ENCODE data around the gene MTRF1.

The MTRF1 gene

DNA sequence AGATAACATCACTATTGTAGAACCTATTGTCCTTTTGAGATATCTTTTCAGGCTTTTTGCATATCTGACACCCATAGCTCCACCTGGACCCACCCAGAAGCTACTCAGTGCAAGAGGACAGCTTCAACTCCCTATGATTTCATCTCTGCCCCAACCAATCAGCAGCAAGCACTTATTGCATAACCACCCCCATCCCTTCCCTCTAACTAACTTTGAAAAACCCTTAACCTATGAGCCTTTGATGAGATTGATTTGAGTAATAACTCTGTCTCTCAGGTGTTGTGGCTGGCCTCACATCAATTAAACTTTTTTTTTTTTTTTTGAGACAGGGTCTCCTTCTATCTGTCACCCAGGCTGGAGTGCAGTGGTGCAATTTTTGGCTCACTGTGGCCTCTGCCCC, 13.4 kb upstream of the MTRF1 start:
- TF ChIP-seq CTCF (IDR thresholded peaks at IDR 0.05; ENCODE audit: extremely low read depth, missing control alignments) = no peak
- DNase-seq (ENCODE audit: low spot score) = no peak

DNA sequence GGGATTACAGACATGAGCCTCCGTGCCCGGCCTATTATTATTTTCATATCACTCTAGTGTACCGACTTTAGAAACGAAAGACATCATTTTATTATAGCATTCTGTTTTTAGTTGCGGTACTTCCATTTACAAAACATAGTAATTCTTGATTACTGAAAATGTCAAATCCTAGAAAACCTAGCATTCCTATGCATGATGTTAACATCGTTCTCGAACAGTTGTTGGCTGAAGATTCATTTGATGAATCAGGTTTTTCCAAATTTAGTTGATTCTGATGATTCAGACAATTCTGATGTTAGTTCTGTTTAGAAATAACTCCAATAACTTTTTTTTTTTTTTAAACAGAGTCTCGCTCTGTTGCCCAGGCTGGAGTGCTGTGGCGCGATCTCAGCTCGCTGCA, 11.5 kb upstream of the MTRF1 start:
- TF ChIP-seq CTCF (IDR thresholded peaks at IDR 0.05; ENCODE audit: extremely low read depth, missing control alignments) = no peak
- no peak for DNase-seq (ENCODE audit: low spot score)

DNA sequence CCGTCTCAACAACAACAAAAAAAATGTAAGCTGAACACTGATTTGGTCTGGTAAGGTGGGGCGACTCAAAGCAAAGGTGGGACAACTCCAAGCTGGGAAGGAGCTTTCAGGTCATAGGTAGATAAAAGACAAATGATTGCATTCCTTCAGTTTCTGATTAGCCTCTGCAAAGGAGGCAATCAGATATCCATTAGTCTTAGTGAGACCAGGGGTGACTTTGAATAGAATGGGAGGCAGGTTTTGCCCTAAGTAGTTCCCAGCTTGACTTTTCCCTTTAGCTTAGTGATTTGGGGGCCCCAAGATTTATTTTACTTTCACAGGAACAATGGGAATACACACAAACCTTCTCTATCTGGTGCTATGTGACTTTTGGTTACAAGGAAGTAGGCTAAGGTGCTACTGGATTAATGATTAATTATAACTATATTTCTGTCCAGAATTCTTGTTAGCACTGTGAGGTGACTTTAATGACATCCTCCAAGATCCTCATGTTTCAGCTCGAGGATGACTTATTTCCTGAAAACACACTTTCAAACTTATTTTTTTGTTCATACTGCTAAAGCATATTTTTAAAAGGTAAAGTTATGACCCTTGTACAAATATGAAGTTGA, 10.6 kb upstream of the MTRF1 start:
- TF ChIP-seq CTCF (IDR thresholded peaks at IDR 0.05; ENCODE audit: extremely low read depth, missing control alignments) = no peak
- no peak for DNase-seq (ENCODE audit: low spot score)

GRCh38 chr13:41271456-41272285, 8.3 kb upstream of the MTRF1 start:
- TF ChIP-seq CTCF (IDR thresholded peaks at IDR 0.05; ENCODE audit: extremely low read depth, missing control alignments) = no peak
- no peak for DNase-seq (ENCODE audit: low spot score)

DNA sequence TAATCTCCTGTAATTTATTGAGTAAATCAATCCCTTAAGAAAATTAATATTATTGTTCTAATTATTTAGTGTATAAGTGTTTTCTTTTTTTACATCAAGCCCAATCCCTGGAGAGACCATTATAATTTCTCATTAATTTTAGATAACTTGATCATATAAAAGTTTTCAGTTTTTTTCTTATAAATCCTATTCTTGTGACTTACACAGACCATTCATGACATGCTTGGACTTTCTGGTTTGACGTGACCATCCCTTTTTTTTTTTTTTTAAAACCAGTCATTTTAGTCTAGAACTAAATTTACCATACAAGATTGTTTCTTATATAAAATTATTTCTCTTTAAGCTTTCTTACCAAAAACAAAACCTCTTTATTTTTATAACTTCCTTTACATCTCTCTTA, 5.4 kb upstream of the MTRF1 start:
- no peak for TF ChIP-seq CTCF (IDR thresholded peaks at IDR 0.05; ENCODE audit: extremely low read depth, missing control alignments)
- no peak for DNase-seq (ENCODE audit: low spot score)

GRCh38 chr13:41267106-41267505, 3.7 kb upstream of the MTRF1 start:
- DNase-seq (ENCODE audit: low spot score) = no peak
- TF ChIP-seq CTCF (IDR thresholded peaks at IDR 0.05; ENCODE audit: extremely low read depth, missing control alignments) = no peak

- TF ChIP-seq CTCF (IDR thresholded peaks at IDR 0.05; ENCODE audit: extremely low read depth, missing control alignments) = no peak
- no peak for DNase-seq (ENCODE audit: low spot score)
Observed at GRCh38 chr13:41259875-41260501, 3.4 kb downstream of the MTRF1 start.
